ENCODE measurements around the gene EGFR.

The EGFR gene

DNA sequence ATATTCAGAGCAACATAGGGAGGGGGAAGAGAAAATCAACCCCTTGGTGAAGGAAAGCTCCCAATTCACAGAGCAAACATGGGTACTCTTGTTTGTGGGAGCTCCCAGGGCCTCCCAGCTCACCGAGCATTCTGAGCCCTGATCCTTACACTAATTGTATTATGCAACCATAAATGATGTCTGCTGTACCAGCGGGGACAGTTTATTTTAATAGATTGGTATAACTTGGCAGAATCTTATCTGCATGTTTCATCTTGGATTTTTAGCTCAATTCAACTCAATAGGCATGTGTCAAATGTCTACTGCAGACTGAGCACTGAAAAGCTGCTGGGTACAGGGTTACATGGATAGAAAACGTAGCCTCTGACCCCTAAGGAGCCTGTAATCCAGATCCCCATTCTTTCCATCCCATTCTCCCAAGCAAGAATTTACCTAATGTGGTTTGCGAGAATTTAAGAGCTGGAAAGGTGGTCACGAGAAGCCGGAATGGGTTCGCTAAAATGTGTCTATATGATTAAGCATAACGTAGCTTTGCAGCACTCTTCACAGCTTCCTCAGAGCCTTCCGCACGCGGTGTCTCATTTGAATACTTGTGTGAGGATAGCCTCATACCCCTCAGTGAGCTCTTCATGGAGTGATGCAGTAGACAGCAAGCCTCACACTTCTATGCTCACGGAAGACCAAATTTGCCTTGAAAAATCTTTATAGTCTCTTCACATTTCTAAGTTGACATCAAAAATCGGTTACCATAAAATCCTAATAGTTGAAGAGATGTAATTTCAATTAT lies 18.3 kb downstream of the EGFR start:
- DNase-seq (ENCODE audit: low read depth): no peak

DNA sequence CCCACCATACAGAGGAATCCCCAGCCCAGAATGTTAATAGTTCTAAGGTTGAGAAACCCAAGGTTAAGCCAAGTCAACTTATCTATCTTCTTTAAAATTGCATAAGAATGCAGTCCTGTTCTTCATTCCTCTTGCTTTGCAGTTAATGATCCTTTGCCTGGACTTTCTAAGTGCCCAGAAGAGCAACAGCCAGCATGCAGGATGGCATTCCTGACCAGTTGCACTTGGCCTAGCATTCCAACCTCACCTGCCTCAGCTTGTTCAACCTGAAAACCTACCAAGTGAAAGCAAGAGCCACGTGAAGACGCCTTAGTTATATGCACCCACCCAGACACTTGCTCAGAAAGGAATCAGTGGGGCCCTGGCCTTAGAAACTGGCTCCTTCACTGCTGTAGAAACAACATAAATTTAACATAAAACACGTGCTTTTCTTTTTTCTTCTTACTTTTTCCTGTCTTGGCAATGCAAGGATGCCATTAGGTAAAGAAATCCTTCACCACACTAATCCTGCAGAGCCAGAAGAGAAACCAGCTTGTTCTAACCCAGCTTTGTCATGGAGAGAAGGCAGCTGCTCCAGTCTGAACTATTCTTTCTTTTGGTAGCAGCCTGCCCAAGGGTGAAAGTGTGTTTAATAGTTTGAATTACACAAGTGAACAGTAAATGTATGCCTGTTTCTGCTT lies 25.0 kb downstream of the EGFR start:
- no peak for DNase-seq (ENCODE audit: low read depth)

GRCh38 chr7:55044371-55044717 lies 25.5 kb downstream of the EGFR start:
- DNase-seq (ENCODE audit: low read depth): no peak

GRCh38 chr7:55044791-55045190 lies 26.0 kb downstream of the EGFR start:
- DNase-seq (ENCODE audit: low read depth): no peak

GRCh38 chr7:55046582-55047342 lies 27.9 kb downstream of the EGFR start:
- DNase-seq (ENCODE audit: low read depth): no peak

- DNase-seq (ENCODE audit: low read depth): no peak
These were observed 29.5 kb downstream of the EGFR start for GRCh38 chr7:55048221-55048859.

- DNase-seq (ENCODE audit: low read depth): no peak
These were observed 31.5 kb downstream of the EGFR start for GRCh38 chr7:55050281-55050680.

- no peak for DNase-seq (ENCODE audit: low read depth)
These were observed 33.3 kb downstream of the EGFR start for GRCh38 chr7:55052081-55052480.

GRCh38 chr7:55052741-55053427 lies 34.1 kb downstream of the EGFR start:
- DNase-seq (ENCODE audit: low read depth): no peak

GRCh38 chr7:55053651-55054571 lies 35.1 kb downstream of the EGFR start:
- DNase-seq (ENCODE audit: low read depth): no peak

- DNase-seq (ENCODE audit: low read depth): no peak
These were observed 35.9 kb downstream of the EGFR start for GRCh38 chr7:55054758-55055157.

GRCh38 chr7:55055479-55055878 lies 36.7 kb downstream of the EGFR start:
- DNase-seq (ENCODE audit: low read depth): no peak

DNA sequence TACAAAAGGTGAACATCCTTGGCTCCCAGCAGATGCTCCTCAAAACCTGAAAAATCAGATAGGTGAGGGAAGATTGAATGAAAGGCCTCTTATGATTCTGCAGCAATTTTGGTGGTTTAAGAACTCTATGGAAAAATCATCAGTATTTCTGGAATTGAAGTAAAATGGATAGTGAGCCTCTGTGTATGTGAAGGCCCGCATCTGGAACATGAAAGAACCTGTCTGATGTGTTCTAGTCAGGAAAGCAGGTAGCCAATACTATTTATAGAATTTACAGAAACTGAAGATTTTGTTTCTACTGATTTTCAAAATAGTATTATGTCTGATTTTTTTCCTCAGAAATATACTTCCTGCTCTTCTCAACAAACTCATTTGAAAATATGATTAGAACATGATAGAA lies 37.3 kb downstream of the EGFR start:
- DNase-seq (ENCODE audit: low read depth): no peak

DNA sequence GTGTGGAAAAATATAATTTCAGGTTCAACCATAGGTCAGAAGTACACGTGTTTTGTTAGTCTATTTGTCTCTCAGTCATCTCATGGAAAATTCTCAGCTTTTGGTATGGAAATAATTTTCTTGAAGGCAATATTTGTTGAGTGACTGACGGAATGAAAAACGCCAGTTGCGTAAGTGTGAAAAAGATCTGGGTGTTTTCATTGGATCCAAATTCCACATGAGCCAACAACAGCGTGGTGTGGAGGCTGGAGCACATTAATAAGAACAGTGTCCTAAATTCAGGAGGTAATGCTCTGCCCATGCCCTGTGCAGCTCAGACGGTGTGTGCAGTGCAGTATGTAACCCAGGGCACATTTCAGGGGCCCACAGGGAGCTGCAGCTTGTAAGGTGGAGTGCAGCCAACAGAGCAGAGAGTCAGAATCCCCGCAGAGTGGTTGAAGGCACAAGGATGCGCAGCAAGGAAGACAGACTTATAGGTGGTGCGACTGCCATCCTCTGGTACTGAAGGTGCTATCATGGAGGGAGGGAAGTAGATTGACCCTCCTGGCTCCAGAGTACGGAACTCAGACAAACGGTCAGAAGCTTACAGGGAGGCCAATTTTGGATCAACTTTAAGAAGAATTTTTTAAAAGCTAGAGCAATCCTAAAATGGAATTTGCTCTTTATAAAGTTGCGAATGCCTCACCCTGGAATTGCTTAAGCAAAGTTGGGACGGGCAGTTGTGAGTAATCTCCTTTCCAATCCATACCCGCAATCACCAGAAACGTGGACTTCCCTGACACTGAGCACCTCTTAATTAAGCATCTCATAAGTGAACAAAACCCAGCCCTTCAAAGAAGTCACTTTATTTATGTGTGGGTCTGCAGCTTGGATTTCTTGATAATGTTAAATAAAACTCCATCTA lies 38.0 kb downstream of the EGFR start:
- no peak for DNase-seq (ENCODE audit: low read depth)

DNA sequence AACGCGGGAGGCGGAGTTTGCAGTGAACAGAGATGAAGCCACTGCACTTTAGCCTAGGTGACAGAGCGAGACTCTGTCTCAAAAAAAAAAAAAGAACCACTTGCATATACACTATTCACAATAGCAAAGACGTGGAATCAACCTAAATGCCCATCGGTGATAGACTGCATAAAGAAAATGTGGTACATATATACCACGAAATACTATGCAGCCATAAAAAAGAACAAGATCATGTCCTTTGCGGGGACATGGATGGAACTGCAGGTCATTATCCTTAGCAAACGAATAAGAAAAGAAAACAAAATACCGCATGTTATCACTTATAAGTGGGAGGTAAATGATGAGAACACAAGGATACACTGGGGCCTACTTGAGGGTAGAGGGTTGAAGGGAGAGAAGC lies 39.5 kb downstream of the EGFR start:
- no peak for DNase-seq (ENCODE audit: low read depth)

DNA sequence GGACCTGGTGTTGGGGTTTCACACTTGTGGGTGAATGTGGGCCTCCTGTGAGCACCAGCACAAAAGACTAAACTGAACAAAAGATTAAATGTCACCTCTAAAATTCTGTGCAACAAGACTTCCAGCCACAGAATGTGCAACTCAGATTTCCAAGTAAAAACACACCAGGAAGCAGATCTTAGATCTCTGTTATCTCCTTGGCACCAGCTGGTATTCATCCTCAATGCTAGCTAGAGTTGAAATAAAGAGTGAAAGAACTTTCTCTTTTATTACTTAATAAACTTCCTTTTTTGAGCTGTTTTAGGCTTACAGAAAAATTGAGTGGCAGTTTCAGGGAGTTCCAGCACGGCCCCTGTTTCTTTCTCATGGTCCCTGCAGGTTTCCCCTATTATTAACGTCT lies 40.2 kb downstream of the EGFR start:
- DNase-seq (ENCODE audit: low read depth): no peak

DNA sequence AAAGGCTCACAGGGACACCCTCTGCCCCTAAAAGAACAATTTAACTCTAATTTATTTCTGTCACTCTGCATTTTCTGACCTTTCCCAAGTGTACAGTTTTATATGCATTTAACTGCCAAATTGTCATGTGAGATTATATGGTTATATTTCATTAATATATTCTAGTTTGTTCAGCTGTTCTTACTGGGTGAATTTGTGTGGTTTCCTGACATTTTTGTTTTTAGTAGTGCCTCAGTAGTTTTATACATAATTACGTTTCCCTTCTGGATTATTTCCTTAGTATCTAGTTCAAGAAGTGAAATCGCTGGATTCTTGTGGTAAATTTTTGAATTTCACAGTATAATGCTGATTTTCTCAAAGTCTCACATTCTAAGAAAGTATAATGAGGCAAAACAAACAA lies 41.3 kb downstream of the EGFR start:
- DNase-seq (ENCODE audit: low read depth): no peak

- no peak for DNase-seq (ENCODE audit: low read depth)
These were observed 41.8 kb downstream of the EGFR start for GRCh38 chr7:55060636-55061022.

DNA sequence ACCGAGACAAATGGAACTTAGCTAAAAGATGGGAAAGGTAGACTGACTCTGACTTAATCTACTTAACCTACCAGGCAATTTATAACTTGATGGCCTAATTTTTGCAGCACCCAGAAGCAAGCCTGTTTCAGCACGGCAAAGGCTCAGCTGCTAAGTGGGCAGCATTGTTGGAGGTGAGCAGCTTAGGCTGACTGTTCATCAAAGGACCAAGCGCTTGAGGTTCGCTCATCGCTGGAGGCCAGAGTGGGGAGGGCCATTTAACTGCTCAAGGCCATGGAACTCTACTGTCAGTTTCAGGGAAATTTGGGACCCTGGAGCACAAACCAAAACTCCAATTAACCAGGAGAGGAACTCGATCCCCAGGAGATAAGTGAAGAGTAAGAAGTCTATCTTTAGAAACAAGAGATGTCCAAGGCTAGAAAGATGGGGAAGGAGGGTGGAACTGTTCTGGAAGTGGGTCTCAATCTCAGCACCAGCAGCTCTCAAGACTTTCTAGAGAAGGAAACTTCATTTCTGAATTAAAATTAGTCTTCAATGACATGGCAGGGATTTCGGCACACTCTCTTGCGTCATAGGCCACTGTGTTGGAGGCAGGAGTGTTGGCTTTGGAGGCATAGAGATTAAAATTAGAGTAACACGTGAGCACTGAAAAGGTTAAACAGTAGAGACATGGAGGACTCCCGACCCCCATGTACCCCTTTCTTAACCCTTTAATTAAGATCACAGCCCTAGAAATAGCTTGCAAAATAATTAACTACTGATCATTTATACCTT lies 43.1 kb downstream of the EGFR start:
- DNase-seq (ENCODE audit: low read depth): no peak
